Gastrocnemius medialis (tissue), 4 donors: ENCODE measurements around the gene PGA4.

Experiments used
- POLR2A ChIP-seq, 2 donors: fragments of 450-650 bp; IDR thresholded peaks; one replicate each; pipeline ENCODE4 v1.6.1; 2017; ENCODE audit warnings: antibody characterized with exemption in 2 of 2, mild to moderate bottlenecking in 2 of 2, moderate library complexity in 2 of 2
- TF ChIP-seq, protein P1 (sequence below), 5 experiments: fragments of 450-650 bp in 3 of 5; fragments of 200-600 bp in 2 of 5; sonication (generic) in 2 of 5; IDR thresholded peaks in 4 of 5; conservative IDR thresholded peaks in 1 of 5; 1 replicate in 4 of 5; 2 replicates in 1 of 5; pipeline ENCODE4 v1.5.1; 2016 to 2019; ENCODE audit warnings: antibody characterized with exemption in 5 of 5, mild to moderate bottlenecking in 3 of 5, moderate library complexity in 3 of 5

DNA sequence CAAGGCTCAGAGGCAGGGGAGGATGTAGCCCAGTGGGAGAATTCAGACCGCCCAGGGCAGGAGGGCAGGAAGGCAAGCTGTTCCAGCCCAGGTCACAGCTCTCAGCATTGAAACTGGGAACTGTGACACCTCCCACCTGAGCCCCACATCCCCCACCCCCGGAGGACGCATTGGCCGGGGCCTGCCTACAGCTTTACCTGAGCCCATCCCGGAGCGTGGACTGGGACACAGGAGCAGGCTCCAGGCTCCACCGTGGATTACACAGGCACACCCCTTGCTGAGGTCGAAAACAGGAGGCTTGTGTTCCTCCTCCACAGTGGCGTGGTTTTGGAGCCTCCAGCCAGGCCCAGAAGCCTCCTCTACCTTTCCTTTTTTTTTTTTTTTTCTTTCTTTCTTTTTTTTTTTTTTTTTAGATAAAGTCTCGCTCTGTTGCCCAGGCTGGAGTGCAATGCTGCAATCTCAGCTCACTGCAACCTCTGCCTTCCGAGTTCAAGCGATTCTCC lies 27.9 kb upstream of the PGA4 start:
- TF ChIP-seq, protein P1, sequence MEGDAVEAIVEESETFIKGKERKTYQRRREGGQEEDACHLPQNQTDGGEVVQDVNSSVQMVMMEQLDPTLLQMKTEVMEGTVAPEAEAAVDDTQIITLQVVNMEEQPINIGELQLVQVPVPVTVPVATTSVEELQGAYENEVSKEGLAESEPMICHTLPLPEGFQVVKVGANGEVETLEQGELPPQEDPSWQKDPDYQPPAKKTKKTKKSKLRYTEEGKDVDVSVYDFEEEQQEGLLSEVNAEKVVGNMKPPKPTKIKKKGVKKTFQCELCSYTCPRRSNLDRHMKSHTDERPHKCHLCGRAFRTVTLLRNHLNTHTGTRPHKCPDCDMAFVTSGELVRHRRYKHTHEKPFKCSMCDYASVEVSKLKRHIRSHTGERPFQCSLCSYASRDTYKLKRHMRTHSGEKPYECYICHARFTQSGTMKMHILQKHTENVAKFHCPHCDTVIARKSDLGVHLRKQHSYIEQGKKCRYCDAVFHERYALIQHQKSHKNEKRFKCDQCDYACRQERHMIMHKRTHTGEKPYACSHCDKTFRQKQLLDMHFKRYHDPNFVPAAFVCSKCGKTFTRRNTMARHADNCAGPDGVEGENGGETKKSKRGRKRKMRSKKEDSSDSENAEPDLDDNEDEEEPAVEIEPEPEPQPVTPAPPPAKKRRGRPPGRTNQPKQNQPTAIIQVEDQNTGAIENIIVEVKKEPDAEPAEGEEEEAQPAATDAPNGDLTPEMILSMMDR (IDR thresholded peaks at IDR 0.05 in 4 of 5, conservative IDR thresholded peaks at IDR 0.05 in 1 of 5): no peak
- TF ChIP-seq POLR2A (IDR thresholded peaks at IDR 0.05): no peak
